Activated CD4-positive, alpha-beta T cell treated with anti-CD3 and anti-CD28 coated beads, Interleukin-10, Interleukin-2, amounts not matched to agents 100 ng/mL and 50 ng/mL, durations not matched to agents 16 hours and 8 hours (primary cell): ENCODE results near the gene TMEM51.

Experiments used
- DNase-seq: peaks from one replicate; pipeline ENCODE4 v3.0.0-alpha.2; 2020

Gene TMEM51, protein sequence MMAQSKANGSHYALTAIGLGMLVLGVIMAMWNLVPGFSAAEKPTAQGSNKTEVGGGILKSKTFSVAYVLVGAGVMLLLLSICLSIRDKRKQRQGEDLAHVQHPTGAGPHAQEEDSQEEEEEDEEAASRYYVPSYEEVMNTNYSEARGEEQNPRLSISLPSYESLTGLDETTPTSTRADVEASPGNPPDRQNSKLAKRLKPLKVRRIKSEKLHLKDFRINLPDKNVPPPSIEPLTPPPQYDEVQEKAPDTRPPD

DNA sequence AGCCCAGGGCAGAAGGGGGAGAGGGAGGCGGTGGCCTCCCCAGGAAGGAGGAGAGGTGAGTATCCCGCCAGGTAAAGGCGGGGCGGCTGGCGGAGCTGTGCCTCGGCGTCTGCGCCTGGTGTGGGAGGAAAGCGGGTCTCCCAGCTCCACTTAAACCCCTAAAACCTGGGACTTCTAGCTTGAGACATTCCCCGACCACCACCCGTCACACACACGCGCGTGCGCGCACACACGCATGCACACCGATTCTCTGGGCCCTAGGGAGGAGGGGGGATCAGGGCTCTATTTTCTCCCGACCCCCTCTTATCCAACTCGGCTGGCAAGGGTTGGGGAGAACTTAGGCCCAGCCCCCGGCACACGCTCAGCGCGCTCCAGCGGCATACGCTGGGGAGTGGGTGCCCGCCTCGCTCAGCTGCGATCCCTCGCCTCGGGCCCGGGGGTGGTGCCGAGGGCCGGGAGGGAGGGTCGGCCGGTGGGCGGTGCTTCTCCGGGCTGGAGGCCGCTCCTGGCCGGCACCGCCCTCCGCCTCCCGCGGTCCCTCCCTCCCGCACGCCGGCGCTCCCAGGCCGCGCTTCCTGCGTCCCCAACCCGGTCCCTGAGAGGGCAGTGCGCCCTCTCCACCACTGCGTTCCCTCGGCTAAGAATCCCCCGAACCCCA is at the start of gene TMEM51:
Gene TMEM51 (plus strand): TSS at position 564 of the 658 bp plus-strand sequence. CDS start 61,341 bp downstream, outside the sequence.
- DNase-seq = no peak

DNA sequence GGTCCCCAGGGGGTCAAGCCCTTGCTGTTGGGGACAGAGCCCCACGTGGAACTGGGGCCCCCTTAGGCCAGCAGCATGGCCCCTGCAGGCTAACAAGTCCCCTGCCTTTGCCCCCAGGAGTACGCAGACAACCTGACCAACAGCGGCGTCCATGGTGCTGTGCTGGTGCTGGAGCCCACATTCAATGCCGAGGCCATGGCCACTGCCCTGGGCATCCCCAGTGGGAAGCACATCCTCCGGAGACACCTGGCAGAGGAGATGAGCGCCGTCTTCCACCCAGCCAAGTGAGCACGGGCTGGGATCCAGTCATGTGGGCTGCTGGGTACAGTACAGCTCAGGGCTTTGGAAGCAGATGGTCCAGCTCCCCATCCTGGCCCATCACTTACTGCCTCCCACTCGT is 49.6 kb upstream of the TMEM51 start:
- DNase-seq = no peak

DNA sequence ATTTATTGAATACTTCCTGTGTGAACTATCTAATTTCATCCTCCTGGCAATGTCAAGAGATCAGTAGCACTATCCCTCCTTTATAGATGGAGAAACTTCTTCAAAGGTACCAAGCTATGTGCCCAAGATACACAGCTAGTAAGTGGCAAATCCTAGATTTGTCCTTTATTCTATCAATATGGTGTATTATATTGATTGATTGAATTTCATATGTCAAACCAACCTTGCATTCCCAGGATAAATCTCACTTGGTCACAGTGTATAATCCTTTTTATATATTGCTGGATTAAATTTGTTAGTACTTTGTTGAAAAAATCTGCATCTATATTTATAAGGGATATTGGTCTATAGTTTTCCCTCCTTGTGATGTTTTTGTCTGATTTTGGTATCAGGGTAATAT is 48.8 kb upstream of the TMEM51 start:
- no peak for DNase-seq

DNA sequence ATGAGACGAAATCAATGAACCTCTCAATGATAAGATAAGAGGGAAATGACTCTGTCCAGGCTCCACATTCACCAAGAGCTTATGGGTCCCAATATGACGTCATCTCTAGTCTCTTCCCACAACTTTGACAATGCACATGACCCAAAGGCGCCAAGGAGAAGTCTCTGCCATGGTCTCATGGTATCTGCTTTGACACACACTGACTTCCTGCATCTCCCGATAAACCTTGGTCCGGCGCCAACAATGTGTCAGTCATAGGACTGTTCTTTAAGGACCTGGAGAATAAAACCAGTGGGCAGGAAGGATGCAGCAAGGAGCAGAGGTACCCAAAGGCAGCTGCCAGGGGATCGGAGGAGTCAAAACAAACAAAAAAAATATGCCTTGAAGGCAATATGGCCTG is 46.9 kb upstream of the TMEM51 start:
- no peak for DNase-seq

DNA sequence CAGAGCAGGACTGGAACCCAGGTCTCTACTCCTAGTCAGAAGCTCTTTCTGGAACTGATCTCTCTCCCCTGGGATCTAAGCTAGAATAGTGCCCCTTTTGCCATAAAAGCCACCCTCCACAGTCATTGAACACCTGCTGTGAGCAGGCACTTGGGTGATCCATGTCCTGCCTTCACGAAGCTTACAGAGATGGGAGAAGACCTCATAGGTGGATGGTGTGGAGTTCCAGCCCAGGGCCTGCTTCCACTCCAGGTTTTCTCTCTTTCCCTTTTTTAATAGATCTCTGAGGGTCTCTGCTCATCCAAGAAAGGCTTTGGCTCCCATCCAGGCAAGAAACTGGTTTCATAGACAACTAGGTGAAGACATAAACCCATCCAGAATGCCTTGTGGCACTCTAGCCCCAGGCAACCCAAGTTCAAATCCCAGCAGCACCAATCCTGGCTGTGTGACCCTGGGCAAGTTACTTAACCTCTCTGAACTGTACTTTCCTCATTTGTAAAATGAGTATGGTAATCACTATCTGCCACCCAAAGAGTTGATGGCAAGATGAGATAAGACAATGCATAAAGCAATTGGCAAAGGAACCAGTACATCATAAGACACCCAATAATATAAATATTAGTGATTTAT is 46.4 kb upstream of the TMEM51 start:
- no peak for DNase-seq

DNA sequence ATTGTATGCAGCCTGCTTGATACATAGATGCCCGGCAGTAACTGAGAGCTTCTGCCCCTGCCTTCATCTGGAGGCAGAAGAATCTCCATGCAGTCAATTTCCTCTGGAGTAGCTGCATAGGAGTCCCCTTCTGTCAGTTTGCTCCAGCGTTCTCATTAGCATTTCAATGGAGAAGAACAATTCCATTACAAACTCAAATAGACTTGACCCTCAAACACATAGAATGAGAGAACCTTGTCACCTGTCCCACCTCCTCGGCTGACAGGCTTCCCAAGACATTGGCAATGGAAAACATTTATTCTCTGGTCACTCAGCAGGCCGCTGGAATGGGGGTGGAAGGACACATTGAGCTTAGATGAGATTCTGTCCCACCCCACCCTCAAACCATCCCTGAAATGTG is 45.6 kb upstream of the TMEM51 start:
- no peak for DNase-seq

DNA sequence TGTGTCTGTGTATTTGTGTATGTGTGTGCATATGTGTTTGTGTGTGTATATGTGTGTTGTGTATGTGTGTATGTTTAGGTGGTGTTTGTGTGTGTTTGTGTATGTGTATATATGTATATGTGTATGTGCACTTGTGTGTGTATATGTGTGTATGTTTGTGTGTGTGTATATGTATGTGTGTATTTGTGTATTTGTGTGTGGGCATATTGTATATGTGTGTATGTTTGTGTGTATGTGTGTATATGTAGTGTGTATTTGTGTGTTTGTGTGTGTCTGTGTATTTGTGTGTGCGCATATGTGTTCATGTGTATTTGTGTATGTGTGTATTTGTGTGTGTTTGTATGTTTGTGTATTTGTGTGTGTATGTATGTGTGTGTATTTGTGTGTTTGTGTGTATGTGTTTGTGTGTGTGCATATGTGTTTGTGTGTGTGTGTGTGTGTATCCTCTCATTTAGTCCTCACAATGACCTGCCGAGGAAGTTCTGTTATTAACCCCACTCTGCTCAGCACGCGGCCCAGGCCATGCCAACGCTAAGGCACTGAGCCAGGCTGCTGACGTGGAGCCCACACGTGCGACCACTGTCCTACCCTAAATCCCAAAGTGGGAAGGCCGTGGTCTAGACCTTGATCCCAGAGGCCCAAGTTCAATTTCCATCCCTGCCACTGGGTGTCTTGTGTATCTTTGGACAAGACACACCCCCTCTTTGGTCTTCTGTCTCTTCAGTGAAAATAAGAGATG is 43.2 kb upstream of the TMEM51 start:
- no peak for DNase-seq

DNA sequence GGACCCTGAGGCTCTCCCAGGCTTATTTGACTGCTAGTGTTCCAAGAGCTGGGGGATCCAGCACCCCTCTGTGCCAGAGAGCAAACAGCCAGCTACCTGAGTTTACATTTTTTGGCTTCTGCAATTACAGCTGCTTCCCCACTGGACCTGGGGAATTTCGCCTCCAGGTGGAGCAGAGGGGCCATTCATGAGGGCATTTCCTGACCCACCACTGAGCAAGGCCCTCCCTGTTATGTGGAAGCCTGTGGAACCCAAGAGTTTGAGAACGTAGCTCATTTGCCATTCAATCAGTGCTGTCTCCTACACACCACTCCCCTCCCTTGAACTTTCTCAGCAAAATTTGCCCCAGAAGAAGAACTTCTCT is 42.7 kb upstream of the TMEM51 start:
- DNase-seq = no peak

DNA sequence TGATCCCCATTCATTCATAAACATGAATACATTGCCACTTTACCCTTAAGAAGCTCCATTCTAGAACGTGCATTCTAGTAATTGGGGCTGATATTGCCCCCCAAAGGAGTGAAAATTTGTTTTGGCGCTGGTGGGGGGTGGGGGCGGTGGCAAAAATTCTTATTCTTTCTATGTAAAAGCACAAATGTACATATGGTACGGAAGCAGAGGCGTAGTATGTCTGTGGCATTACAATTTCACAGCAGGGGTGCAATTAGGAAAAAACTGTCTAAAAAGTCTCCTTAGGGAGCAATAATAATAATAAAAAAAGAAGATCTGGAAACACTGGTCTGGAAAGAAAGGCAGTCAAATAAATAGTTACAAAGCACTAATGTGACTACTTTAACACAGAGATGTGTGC is 40.4 kb upstream of the TMEM51 start:
- no peak for DNase-seq

DNA sequence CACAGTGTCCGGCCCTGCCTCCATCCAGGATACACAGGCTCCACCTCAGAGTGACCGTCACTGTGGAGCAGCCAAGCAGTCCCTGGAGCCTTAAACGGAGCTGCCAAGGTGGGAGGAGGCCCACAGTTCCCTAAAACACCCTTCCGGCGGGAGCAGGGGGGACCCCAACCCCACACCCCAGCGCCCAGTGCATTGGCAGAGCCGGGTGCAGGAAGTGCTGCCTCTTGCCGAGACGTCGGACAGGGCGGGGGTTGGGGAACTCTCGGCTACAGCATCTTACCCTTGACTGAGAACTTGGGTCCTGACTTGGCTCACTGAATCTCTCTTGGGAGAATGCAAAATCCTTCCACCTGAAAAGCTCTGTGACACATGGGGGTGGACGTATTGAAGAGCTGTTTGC is 38.7 kb upstream of the TMEM51 start:
- DNase-seq = no peak

DNA sequence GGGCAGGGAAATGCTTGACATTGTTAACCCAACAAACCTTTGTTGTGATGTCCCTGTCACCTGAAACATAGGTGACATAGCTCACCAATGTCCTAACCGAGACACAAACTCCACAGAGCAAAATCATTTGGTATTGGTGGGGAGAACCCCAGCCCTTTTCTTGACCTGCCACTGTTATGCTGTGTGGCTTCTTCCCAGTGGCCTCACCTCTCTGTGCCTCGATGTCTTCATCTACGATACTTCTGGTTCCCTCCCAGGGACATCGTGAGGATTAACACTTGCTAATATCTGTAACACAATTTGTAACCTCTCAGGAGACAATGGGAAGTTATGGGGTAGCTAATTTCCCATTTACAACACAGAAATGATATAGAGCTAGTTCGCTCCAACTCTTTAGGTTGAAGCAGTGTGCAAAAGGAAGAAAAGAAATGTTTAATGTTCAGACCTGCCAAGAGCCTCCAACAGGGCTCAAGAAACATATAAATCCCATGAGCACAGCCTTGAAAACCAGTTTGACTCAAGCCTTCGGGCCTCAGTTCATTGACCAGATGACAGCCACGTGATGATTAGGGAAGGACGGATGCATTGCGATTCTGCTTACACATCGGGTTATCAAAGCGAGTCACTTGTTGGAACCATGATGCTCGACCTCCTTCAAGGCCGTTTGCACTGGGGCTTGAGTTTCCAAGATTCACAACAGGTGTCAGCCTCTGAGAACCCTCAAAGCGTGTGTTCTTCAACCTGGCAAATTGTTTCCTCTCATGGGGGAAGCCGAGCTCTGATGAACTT is 37.8 kb upstream of the TMEM51 start:
- no peak for DNase-seq

DNA sequence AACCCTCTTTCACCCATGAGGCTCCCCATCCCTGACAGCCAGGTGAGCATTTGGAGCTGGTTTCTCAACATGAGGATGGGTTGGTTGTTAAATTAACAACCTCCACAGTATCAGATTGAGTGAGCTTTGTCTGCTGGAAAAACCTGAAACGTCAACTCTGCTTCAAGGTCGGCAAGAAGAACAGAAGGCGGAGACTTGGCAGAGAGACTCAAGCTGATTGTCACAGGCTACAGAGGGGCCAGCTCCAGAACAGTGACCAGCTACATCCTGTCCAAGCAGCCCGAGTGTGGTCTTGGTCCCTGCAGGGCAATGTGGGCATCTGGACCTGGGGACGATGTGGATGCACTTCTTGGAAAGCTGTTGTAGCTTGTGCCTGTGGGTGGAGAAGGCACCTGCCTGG is 36.6 kb upstream of the TMEM51 start:
- DNase-seq = no peak

DNA sequence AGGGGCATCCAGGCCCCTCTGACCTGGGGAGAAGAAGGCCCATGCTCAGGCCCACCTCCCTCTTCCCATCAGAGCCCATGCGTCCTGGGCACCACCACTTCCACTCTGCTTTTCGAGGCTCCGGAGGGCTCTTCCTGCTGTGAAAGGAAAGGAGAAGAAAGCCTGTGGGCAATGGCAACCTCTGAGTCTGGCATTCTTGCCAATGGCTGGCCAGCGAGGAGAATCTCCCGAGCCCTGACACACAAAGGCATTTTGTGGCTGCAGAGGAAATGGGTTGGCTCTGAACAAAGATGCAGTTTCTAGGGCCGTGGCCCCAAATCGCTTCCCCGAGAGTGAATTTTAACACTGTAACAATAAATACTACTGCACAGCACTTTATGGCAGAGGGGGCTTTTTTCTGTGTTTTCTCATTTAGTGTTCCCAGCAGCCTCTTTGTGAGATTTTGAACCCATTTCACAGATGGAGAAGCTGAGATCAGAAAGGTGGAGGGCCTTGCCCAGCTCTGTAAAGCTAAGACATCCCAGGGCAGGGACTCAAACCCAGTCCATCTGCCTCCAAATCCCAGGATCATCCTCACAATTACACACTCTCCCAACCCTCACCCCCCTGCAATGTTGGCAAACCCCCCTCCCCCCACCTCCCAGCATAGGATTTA is 35.7 kb upstream of the TMEM51 start:
- no peak for DNase-seq

DNA sequence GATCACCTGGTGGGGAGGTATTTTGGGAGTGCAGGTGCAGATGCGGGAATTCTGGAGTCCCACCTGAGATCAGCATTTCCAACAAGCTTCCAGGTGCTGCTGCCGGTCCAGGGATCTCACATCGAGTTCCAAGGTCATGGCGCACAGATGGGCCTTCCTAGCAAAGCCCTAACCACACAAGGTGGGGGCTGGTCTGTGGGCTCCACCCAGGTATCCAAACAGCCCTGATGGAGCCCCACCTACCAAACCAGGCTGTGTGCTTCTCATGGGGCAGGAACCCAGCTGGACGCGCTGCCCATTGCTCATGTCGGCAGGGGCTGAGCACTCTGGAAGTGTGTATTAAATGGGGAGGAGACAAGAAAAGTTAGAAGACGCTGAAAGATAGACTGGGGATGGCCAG is 35.0 kb upstream of the TMEM51 start:
- DNase-seq = no peak

DNA sequence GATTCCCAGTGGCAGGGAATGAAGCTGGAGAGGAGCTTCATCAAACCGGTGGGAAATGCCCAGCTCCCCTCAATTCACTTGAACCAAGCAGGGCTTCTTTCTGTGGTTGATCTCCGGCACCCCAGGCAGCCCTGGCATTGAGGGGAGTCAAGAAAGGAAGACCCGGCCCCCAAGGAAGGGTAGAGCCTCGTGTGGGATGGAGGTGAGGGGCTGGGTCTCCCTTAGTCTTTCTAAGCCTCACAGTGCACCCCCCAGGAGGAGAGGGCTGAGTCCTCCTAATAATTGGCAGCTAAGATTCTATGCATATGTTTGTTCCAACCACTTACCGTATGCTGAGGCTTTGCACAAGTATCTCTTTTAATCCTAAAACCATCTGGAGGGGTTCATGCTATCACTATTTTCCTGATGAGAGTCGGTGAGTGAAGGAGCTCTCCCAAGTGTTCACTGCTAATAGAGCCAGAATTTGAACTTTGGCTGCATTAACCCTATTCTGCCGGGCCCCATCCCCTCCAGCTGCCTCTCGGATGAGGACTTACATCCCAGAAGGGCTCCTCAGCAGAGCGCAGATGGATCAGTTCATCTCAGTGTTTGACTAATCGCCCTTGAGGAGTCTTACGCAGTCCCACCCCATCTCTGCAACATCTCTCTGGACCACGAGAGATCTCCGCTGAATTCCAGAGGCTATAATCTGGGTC is 33.1 kb upstream of the TMEM51 start:
- no peak for DNase-seq

DNA sequence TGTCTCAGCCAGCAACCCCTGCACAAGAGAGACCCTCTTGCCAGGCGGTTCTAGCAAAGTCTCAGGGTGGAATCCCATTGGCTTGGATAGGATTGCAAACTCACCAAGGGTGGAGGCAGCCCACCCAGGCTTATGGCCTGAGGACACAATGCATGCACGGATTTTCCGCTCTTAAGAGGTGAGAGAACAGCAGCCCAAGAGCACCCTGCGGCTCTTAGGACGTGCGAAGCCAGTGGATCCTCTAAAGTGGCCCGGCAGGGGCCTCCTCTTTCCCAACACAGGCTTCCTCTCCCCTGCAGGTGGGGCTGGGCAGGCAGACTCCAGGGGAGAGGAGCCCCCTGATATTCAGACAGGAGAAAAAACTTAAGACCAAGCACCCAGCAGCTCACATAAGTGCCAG is 31.2 kb upstream of the TMEM51 start:
- DNase-seq = no peak

DNA sequence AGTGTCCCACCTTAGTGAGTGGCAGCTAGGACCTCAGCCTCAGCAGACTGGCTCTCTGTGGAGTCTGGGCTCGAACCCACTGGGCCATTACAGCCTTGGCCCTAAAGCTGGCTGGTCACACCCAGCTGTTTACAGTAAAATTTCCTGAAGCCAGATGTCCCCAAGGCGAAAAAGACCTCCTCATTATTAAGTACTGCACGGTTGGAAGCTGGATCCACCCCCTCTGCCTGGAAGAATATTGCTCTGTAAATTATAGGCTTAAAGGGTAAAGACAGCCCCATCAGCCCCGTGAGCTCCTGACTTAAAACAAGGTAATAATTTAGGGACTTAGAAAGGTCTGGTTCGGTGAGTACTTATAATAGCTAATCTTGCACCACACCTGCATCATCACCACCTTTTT is 30.3 kb upstream of the TMEM51 start:
- DNase-seq = no peak

DNA sequence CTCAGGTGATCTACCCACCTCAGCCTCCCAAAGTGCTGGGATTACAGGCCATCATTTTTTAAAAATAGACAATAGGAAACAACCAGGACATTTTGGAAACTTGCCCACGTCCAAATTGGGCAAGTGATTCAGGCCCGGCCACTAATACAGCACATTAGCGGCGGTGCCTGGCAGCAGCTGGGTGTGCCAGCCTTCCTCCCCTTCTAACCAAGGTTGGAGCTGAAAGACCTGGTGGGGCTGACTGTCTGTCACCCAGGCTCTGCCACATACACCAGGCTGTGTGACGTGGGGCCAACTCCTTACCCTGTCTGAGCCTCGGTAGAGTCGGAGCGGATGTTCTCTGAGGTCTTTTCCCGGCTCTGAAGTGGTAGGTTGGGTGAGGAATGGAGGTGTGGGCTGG is 29.6 kb upstream of the TMEM51 start:
- no peak for DNase-seq

DNA sequence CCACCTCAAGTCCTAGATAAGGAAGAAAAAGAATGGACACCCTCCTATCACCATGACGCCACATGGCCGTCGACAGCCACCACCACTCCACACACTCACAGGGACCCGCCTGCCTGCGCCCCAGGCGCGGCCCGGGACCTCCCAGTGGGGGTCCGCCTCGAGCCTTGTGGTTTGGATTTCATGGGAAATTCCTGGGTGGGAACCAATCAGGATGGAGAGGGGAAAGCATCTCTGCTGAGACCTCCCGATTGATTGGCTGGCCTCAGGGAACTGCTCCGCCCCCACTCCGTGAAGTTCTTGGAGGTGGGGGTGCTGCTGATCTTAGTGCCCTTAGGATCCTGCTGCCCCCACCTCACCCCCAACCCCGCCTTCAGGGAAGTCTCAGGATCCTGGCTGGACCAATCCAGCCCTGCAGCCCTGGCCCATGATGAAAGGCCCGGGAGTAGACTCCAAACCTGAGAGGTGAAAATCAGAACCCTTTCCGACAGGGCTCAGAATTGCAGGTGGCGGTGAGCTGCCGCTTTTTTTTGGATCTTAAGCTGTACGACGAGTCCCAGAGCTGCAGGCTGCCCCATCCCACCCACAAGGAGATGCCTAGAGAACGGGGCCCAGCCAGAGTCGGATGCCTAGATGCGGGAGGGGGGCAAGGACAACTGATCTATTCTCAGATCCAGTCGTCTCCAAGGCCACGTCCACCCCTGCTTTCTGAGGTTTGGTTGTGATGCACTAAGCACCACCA is 29.0 kb upstream of the TMEM51 start:
- no peak for DNase-seq

DNA sequence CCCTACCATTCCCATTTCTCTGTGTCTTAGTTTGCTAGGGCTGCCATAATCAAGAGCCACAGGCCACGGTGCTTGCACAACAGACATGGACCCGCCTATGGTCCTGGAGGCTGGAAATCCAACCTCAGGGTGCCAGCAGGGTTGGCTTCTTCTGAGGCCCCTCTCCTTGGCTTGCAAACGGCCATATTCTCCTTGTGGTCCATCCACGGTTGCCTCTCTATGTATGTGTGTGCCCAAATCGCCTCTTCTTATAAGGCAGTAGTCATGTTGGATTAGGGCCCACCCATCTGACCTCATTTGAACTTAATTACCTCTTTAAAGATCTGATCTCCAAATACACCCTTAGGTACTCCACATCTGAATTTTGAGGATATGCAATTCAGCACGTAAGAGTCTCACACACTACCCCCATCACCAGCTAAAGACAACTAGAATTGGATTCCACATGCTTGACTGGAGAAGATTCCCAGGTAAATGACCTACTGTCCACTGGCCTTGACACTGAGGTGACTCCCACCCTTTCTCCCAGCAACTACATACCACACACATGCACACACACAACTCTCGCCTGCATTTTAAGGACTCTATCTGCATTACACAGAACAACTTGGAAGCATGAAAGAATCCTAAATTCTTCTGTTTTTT is 28.3 kb upstream of the TMEM51 start:
- DNase-seq = no peak

DNA sequence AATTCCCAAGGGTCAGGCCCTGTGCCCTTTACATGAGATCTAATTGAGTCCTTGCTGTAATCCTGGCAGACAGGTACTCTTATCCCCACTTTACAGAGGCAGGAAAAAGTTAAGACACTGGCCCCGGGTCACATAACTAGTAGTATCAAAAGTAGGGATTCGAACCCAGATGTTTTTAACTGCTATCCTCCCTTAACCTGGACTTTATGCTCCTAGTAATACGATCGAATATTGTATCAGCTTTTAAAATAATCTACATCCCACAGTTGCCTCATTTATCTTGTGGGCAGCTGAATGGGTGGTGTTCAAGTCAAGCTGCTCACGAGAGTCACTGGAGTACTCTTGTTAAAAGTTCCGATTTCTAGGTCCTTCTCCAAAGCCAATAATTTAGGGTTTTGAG is 25.5 kb upstream of the TMEM51 start:
- DNase-seq = no peak
